ENCODE data around the gene ETV1.

ETV1 gene

GRCh38 chr7:13878154-13878553 lies 111.3 kb downstream of the ETV1 start:
- peak; percentile 40 for DNase-seq

- no peak for DNase-seq
Observed at GRCh38 chr7:13875496-13876074, 113.9 kb downstream of the ETV1 start.

GRCh38 chr7:13874783-13875182 lies 114.7 kb downstream of the ETV1 start:
- peak; percentile 39 for DNase-seq

GRCh38 chr7:13872709-13873108 lies 116.8 kb downstream of the ETV1 start:
- DNase-seq: no peak

- DNase-seq: no peak
Observed at GRCh38 chr7:13871008-13871407, 118.5 kb downstream of the ETV1 start.

GRCh38 chr7:13860734-13861133 lies 128.7 kb downstream of the ETV1 start:
- no peak for DNase-seq

GRCh38 chr7:13856012-13856411 lies 133.5 kb downstream of the ETV1 start:
- no peak for DNase-seq

- DNase-seq: no peak
Observed at GRCh38 chr7:13852281-13852968, 137.0 kb downstream of the ETV1 start.

GRCh38 chr7:13851736-13852135 lies 137.7 kb downstream of the ETV1 start:
- DNase-seq: peak; percentile 57

- DNase-seq: peak; percentile 98
Observed at GRCh38 chr7:13850185-13850752, 139.2 kb downstream of the ETV1 start.

- no peak for DNase-seq
Observed at GRCh38 chr7:13849163-13849892, 140.1 kb downstream of the ETV1 start.

GRCh38 chr7:13848681-13849131 lies 140.8 kb downstream of the ETV1 start:
- no peak for DNase-seq

- DNase-seq: peak; percentile 37
Observed at GRCh38 chr7:13846386-13846785, 143.1 kb downstream of the ETV1 start.

- no peak for DNase-seq
Observed at GRCh38 chr7:13845601-13846000, 143.9 kb downstream of the ETV1 start.

GRCh38 chr7:13844954-13845353 lies 144.5 kb downstream of the ETV1 start:
- DNase-seq: no peak

GRCh38 chr7:13841284-13841683 lies 148.2 kb downstream of the ETV1 start:
- DNase-seq: no peak

All from NCI-H226 (cell line).